Measurements from ENCODE around the gene TEKT2. TPM values are rescaled to one million over a fixed set of nuclear protein-coding genes. Genes with fewer than 3 reads are reported as not detected.

Gene TEKT2
- total and polyA plus RNA-seq, 2 of the 4 experiments (the other 2 are of a cell fraction) = 0.18 TPM; not detected in 1

DNA sequence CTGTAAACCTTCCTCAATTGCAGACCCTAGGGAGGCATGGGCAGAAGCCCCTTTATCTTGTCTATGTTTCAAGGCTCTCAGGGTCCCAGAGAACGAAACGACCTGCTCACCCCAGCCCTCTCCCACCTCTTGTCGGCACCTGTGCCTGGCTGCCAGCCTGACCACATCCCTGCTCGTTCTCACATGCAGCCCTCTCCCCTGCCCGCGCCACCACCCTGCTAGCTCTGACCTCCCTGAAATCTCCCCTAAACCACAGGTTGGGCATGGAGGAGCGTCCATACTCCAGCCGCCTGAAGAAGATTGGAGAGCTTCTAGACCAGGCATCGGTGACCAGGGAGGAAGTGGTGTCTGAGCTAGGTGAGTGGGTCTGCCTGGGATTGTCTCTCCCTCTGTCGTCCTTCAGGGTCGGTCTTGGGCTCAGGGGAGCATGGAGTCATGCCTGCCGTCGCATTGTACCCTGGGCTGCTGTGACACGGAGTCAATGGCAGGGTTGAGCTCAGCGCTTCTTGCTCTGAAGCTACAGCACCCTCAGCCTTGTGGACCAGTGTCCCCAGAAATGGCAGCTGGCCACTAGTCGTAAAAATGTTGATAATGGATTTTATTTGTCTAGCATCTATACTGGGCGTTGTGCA, 8.4 kb downstream of the TEKT2 start:
- no peak overlapping the region for H2AK9ac ChIP-seq (replicated peaks; ENCODE audit: low read depth, low read length, poor library complexity)
- POLR2A ChIA-PET (ENCODE audit: unreplicated experiment) = no interaction called here
- H4K5ac ChIP-seq (ENCODE audit: low read depth, low read length) = no peak overlapping the region
- H3K23ac ChIP-seq (ENCODE audit: low read depth, low read length) = no peak overlapping the region
- no peak overlapping the region for H3K27ac ChIP-seq (ENCODE audit: insufficient read depth, low read length)
- no peak for DNase-seq
- H3K36me3 ChIP-seq (ENCODE audit: control insufficient read depth, insufficient read depth, low read length) = peaks cover 35% of the 10 kb centered on the region
- no peak overlapping the region for H2BK120ac ChIP-seq (ENCODE audit: low read depth, low read length)
- no peak overlapping the region for H4K91ac ChIP-seq (ENCODE audit: insufficient read depth, low read depth, low read length)
- H3K4me3 ChIP-seq (ENCODE audit: insufficient read depth, low read depth, low read length) = no peak overlapping the region
- in situ Hi-C loops (cut with MboI; ENCODE audit: low sequenced_read_pairs) = no loop called here
- no peak for TF ChIP-seq BHLHE40 (IDR thresholded peaks at IDR 0.05; ENCODE audit: low read depth, low read length)
- no peak for TF ChIP-seq MAZ (IDR thresholded peaks at IDR 0.05; ENCODE audit: borderline replicate concordance, low read depth, low read length)
- no peak for TF ChIP-seq SMC3 (IDR thresholded peaks at IDR 0.05; ENCODE audit: low read depth, low read length)
- no peak for TF ChIP-seq CHD1 (IDR thresholded peaks at IDR 0.05; ENCODE audit: low read depth, low read length)
- TF ChIP-seq CEBPB (IDR thresholded peaks at IDR 0.05; ENCODE audit: low read depth, low read length) = no peak
- no peak for TF ChIP-seq FOS (IDR thresholded peaks at IDR 0.05; ENCODE audit: low read depth, low read length)
- no peak for TF ChIP-seq RFX5 (IDR thresholded peaks at IDR 0.05; ENCODE audit: low read depth, low read length)
- TF ChIP-seq, protein P1, sequence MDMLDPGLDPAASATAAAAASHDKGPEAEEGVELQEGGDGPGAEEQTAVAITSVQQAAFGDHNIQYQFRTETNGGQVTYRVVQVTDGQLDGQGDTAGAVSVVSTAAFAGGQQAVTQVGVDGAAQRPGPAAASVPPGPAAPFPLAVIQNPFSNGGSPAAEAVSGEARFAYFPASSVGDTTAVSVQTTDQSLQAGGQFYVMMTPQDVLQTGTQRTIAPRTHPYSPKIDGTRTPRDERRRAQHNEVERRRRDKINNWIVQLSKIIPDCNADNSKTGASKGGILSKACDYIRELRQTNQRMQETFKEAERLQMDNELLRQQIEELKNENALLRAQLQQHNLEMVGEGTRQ (IDR thresholded peaks at IDR 0.05; ENCODE audit: low read depth, low read length) = no peak
- TF ChIP-seq MAFK (IDR thresholded peaks at IDR 0.05; ENCODE audit: low read depth, low read length) = no peak
- no peak for TF ChIP-seq MXI1 (IDR thresholded peaks at IDR 0.05; ENCODE audit: borderline replicate concordance, low read depth, low read length)
- WGBS, 2 experiments (ENCODE audit: extremely low coverage in 2 of 2, insufficient read length in 1 of 2) = 100% methylated on average over 3 of the region's 17 CpGs; no CpG with 5 or more reads in 1 of the 2 experiments
- H2BK20ac ChIP-seq (ENCODE audit: low read depth, low read length) = no peak overlapping the region
- H2BK15ac ChIP-seq (ENCODE audit: low read depth, low read length) = no peak overlapping the region
- ATAC-seq (ENCODE audit: low read depth) = no peak
- no peak overlapping the region for H3K14ac ChIP-seq (replicated peaks; ENCODE audit: low read depth, low read length)
- H3K4ac ChIP-seq (ENCODE audit: low read depth, low read length) = no peak overlapping the region
- peaks cover 2% of the 10 kb centered on the region; the same call in 1 of the 2 replicates for H3K4me1 ChIP-seq (ENCODE audit: control insufficient read depth, insufficient read depth, low read length)
- no peak overlapping the region for H3K56ac ChIP-seq (ENCODE audit: extremely low read depth, insufficient read depth, low read length)
- H2BK5ac ChIP-seq (ENCODE audit: low read depth, low read length, poor library complexity, severe bottlenecking) = no peak overlapping the region
- H3K18ac ChIP-seq (ENCODE audit: low read depth, low read length) = no peak overlapping the region
- no peaks in the 10 kb centered on the region for H3K27me3 ChIP-seq (ENCODE audit: control insufficient read depth, insufficient read depth, low read length)
- H2AK5ac ChIP-seq (ENCODE audit: low read depth, low read length) = no peak overlapping the region
- BruUV-seq (replicated peaks) = no TSS peak
- intact Hi-C loops (cut with micrococcal nuclease) = no loop called here
- peaks cover 38 to 47% of the 10 kb centered on the region in 2 experiments for H3K79me1 ChIP-seq (ENCODE audit: low read depth in 1 of 2, low read length in 2 of 2)
- H3K9ac ChIP-seq (ENCODE audit: low read depth, low read length) = no peak overlapping the region
- peaks cover 7% of the 10 kb centered on the region; the same call in 1 of the 2 replicates for H4K20me1 ChIP-seq (ENCODE audit: insufficient read depth, low read length)
- H2AFZ ChIP-seq (replicated peaks; ENCODE audit: low read length, poor library complexity) = no peak overlapping the region
- dilution Hi-C loops (cut with HindIII; ENCODE audit: low sequenced_read_pairs, unreplicated experiment) = no loop called here
- CTCF ChIA-PET = no interaction called here
- peaks cover 5% of the 10 kb centered on the region; the same call in 1 of the 2 replicates for H3K9me1 ChIP-seq (ENCODE audit: insufficient read depth, low read length)
- H3K4me2 ChIP-seq (ENCODE audit: low read depth, low read length) = no peak overlapping the region
- no peaks in the 10 kb centered on the region for H3K9me3 ChIP-seq (ENCODE audit: control insufficient read depth, insufficient read depth, low read length)
- H4K8ac ChIP-seq (ENCODE audit: low read depth in 2 of 2, low read length in 2 of 2) = no peak overlapping the region

Measured in IMR-90 (cell line).